ENCODE results near the gene BST1.

BST1 gene

GRCh38 chr4:15667006-15667405, 35.9 kb upstream of the BST1 start:
- TF ChIP-seq CTCF (IDR thresholded peaks at IDR 0.05; ENCODE audit: extremely low read depth, insufficient read depth, missing control alignments) = no peak
- DNase-seq (ENCODE audit: low spot score) = no peak
- in situ Hi-C loops (cut with MboI; ENCODE audit: low pct_unique_long_range_greater_than_20kb, low sequenced_read_pairs, unreplicated experiment) = loop anchor here (25.0 kb wide), 1 partner anchor 655 kb away; the partner anchor contains the start of gene CPEB2

- no peak for TF ChIP-seq CTCF (IDR thresholded peaks at IDR 0.05; ENCODE audit: extremely low read depth, insufficient read depth, missing control alignments)
- in situ Hi-C loops (cut with MboI; ENCODE audit: low pct_unique_long_range_greater_than_20kb, low sequenced_read_pairs, unreplicated experiment) = loop anchor here (25.0 kb wide), 1 partner anchor 656 kb away; the partner anchor contains the start of gene CPEB2
- no peak for DNase-seq (ENCODE audit: low spot score)
These were observed 34.1 kb upstream of the BST1 start for GRCh38 chr4:15668566-15669435.

GRCh38 chr4:15670576-15670975, 32.3 kb upstream of the BST1 start:
- DNase-seq (ENCODE audit: low spot score) = no peak
- in situ Hi-C loops (cut with MboI; ENCODE audit: low pct_unique_long_range_greater_than_20kb, low sequenced_read_pairs, unreplicated experiment) = loop anchor here (25.0 kb wide), 1 partner anchor 658 kb away; the partner anchor contains the start of gene CPEB2
- no peak for TF ChIP-seq CTCF (IDR thresholded peaks at IDR 0.05; ENCODE audit: extremely low read depth, insufficient read depth, missing control alignments)

GRCh38 chr4:15672101-15672500, 30.8 kb upstream of the BST1 start:
- no peak for DNase-seq (ENCODE audit: low spot score)
- TF ChIP-seq CTCF (IDR thresholded peaks at IDR 0.05; ENCODE audit: extremely low read depth, insufficient read depth, missing control alignments) = no peak
- in situ Hi-C loops (cut with MboI; ENCODE audit: low pct_unique_long_range_greater_than_20kb, low sequenced_read_pairs, unreplicated experiment) = loop anchor here (25.0 kb wide), 1 partner anchor 660 kb away; the partner anchor contains the start of gene CPEB2

GRCh38 chr4:15673337-15673736, 29.5 kb upstream of the BST1 start:
- in situ Hi-C loops (cut with MboI; ENCODE audit: low pct_unique_long_range_greater_than_20kb, low sequenced_read_pairs, unreplicated experiment) = loop anchor here (25.0 kb wide), 1 partner anchor 661 kb away; the partner anchor contains the start of gene CPEB2
- no peak for DNase-seq (ENCODE audit: low spot score)
- TF ChIP-seq CTCF (IDR thresholded peaks at IDR 0.05; ENCODE audit: extremely low read depth, insufficient read depth, missing control alignments) = no peak

- in situ Hi-C loops (cut with MboI; ENCODE audit: low pct_unique_long_range_greater_than_20kb, low sequenced_read_pairs, unreplicated experiment) = loop anchor here (25.0 kb wide), 1 partner anchor 662 kb away; the partner anchor contains the start of gene CPEB2
- DNase-seq (ENCODE audit: low spot score) = no peak
- TF ChIP-seq CTCF (IDR thresholded peaks at IDR 0.05; ENCODE audit: extremely low read depth, insufficient read depth, missing control alignments) = no peak
These were observed 28.8 kb upstream of the BST1 start for GRCh38 chr4:15674046-15674445.
